Ramos (cell line): ENCODE results near the gene ANKRD16.

ENCODE experiments used
- in situ Hi-C: fragments of 300-500 bp; cut with MboI; formaldehyde crosslinking; loops from one replicate; pipeline ENCODE4 v1.14.3; 2022; ENCODE audit warnings: low sequenced_read_pairs; ENCODE audit not compliant: unreplicated experiment

Gene ANKRD16

DNA sequence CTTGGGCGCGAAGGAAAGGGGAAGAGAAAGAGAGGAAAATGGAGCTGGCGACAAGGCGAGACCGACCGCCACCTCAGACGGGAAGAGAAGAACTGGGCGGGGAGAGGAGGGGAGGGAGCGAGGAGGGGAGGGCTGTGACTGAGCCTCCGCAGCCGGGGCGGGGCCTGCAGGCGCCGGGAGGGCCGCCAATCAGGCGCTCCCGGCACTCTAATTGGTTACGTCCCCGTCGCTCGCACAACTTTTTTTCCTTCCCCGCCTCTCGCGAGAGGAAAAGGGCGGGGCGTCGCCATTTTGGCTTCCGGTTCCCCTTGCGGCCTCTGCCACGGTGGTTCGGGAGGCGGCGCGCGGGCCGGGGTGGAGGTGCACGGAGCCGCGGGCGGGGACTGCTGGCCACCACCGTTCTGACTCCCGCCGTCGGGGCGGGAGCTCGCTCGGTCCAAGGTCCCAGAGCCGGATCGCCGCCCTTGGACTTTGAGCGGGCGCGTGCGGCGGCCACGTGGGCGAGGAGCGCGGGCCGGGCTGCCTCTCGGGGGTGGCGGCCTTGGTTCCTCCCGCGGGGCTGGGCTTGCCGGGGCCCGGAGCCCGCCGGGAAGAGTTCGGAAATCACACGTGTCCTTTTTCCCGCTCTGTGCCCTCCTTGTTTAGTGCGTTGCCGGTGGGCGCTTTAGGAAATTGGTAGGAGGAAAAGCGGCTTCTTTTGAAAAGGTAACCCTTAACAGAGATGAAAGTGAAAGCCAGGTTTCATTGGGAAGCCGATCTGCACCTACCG lies 76.2 kb downstream of the ANKRD16 start, which contains the start of gene GDI2:
TSS of gene GDI2 (minus strand) at position 94 of the 769 bp plus-strand sequence. CDS start 176 bp downstream, outside the sequence.
- in situ Hi-C loops: no loop called here

- in situ Hi-C loops: no loop called here
These were observed 76.7 kb downstream of the ANKRD16 start for GRCh38 chr10:5813091-5813340.

DNA sequence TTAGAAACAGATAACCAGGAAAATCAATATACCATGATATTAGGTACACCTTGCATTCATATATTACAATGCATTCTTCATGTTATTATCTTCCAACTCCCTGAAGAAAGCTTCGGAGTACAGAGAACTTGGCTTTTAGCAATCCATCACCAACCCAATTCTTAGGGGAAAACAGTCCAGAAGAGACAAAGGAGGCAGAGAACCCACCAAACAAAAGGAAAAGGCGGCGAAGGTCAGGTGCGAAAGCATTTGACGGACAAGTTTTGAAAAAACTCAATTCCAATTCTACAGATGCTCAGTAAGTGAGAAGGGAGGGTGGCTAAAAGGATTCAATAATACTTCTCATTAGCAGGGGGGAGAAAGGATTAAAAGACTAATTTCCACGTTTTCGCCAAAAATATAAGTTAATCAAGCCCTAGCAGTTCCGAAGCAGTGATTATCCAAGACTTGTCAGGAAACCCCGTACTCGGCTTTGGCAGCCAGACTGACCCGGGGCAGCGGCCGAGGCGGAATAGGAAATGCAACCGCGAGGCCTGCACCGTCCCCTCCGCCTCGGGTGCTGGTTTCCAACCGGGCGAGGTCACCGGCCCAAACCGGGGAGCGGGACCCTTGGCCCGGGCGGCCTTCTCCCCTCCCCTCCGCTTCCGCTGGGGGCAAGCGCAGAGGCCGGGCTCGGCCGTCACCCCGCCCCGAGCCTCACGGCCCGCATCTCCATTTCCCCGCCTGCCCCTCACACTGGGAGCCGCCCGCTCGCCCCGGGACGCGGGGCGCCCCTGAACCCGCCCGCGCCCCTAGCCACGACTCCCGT lies 77.2 kb downstream of the ANKRD16 start:
- in situ Hi-C loops: no loop called here
